ENCODE data around the gene FAM241A.
"Not testable (repeated sequence)": the region's sequence is repeated elsewhere in the genome, so short reads cannot be mapped to it uniquely, and the experiment has no call there.

The FAM241A gene

GRCh38 chr4:112145326-112145789 lies at the start of gene FAM241A:
TSS of gene FAM241A (plus strand) at chr4:112145454. CDS start at chr4:112145581, 127 bp downstream.
- DNase-seq = peak; percentile 15

DNA sequence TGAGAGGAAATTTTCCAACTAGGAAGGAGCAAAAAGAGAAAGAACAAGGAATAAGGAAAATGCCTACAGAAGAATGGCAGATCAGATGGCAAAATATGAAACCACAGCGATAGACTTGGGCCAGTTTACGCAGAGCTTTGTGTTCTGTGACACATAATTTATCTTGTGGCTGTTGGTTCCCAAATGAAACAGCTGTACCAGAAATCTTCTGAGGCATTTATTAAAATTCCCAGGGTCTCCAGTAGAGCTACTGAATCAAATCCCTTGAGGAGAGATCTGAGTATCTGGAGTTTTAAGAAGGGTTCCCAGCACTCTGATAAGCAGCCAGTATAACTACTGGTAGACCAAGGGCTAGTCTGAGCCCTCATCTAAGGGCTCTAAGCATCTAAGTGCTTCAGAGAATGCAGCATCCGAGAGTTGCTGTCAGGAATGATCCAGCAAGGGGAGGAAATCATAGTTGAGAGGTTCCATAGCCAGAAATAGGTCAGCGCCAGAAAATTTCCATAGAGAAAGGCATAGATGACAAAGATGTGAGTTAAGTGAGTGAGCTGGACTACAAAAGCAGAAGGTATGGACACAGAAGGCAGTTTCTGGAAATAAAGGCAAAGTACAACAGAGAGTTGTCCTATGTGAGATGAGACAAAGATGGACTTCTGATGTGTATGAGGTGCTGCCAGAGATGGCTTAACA lies 46.3 kb upstream of the FAM241A start:
- DNase-seq = no peak

DNA sequence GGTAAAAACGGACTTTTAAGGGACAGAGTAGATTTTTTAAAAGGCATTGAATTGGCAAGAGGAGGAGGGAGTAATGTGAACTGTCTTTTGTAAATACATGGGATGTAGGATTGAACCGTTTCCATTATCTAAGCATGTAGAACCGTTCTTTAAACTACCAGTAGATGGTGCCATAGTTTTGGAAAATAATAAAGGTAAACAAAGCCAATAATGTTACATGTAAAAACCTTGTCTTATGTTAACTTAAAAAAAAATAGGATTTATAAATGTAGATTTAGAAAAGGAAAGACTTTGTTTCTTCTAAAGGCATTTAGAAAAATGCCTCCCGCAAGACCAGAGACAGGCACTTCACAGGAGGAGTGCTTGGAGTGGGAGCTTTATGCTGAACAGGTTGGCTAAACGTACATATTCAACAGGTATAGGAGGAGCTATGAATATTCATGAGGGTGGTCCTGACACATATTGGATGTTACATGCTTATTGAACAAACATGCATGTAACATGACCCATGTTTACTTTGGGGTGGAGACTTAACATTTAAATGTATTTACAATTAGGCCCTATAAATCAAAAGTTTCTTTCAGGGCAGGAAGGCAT lies 45.5 kb upstream of the FAM241A start:
- peak; percentile 40 for DNase-seq

DNA sequence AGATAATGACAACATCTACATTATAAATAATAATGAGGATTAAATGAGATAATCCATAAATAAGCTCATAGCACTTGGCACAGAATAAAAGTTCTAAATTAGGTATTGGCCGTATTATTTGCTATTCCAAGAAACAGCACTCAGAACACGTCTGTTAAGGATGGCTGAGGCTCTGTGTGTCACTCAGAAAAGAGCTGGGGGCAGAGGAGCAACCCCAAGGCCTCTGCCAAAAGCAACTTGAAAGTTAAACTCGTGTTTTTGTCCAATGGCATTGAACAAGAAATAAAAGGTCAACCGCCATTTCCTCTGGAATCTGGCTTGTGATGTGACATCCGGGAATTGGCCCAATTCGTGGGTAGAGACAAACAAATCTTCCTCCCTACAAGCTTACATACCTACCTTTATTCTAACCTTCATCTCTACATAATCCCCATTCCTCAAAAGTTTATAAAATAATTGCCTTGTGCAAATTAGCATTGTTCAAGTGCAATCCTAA lies 42.3 kb upstream of the FAM241A start:
- no peak for DNase-seq

GRCh38 chr4:112105201-112105969 lies 39.9 kb upstream of the FAM241A start:
- no peak for DNase-seq

- DNase-seq = no peak
Measured at GRCh38 chr4:112109360-112110058, 35.7 kb upstream of the FAM241A start.

GRCh38 chr4:112110059-112110425 lies 35.2 kb upstream of the FAM241A start:
- no peak for DNase-seq

GRCh38 chr4:112111306-112111705 lies 33.9 kb upstream of the FAM241A start:
- DNase-seq = no peak

DNA sequence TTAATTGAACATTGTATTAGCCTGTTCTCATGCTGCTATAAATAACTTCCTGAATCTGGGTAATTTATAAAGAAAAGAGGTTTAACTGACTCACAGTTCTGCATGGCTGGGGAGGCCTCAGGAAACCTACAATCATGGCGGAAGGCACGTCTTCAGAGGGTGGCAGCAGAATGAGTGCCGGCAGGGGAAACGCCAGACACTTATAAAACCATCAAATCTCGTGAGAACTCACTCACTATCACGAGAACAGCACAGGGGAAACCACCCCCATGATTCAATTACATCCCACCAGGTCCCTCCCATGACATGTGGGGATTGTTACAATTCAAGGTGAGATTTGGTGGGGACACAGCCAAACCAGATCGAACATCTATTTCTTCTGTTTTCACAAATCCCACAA lies 33.2 kb upstream of the FAM241A start:
- DNase-seq = not testable (repeated sequence)

DNA sequence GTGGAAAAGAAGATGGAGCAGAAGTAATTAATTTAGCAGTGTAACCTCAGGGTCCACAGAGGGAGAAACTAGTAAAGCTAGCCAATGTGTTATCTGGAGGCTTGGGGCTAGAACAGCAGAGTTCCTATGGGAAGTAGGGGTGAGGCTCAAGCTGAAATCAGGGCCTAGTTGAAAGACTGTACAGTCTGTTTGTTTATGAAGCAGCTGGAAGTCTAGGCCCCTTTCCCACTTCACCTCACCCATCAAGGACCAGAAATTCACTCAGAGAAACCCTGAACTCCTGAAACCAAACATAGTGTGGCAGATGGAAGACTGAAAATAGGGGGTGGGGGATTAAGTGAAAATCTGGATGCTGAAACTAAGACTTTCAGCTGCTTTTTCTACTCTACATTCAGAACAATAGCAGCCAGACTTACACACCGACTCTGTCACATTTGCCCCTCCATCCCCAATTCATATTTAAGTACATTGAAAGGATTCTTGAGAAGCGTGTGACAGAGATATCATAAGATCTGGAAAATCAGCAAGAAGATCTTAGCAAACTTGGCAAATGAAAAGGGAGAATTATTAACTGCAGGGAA lies 32.6 kb upstream of the FAM241A start:
- DNase-seq = peak; percentile 59

DNA sequence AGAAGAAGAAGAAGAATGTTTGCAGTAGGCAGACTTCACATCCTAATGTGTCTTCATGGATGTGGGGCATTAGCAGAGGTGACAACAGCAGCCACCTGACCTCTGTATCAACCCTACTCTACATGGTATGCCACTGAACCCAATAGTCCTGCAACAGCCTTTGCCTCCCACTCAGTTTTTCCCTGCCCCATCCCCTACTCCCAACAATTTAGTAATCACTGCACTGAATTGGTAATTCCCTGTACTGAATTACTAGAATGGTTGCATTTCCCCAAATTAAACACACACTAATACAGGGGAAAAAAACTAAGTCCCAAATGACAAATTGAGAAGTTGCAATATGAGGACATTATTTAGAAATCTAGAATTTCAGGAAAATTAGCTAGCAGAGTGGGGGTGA lies 31.4 kb upstream of the FAM241A start:
- DNase-seq = no peak

- no peak for DNase-seq
Measured at GRCh38 chr4:112114452-112114851, 30.8 kb upstream of the FAM241A start.

GRCh38 chr4:112118742-112119352 lies 26.4 kb upstream of the FAM241A start:
- DNase-seq = no peak

DNA sequence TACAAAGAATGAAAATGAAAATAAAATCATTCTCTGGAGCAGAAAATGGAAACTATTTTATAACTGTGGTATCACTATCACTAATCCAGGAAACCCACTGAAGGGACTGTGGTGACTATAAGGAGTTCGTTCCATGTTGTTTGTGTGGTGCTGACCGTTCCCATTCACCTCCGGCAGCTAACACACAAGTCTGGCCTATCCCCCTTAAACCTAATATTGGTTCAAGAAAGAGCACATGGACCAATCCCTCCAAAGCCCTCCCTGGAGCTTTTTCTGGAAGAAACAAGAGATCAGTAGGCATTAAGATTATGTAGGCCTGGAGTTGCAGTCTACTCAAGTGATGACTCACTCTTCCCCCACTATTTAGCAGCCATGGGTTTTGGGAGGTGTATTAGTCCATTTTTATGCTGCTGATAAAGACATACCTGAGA lies 25.9 kb upstream of the FAM241A start:
- DNase-seq = no peak

- DNase-seq = no peak
Measured at GRCh38 chr4:112120021-112120420, 25.2 kb upstream of the FAM241A start.

GRCh38 chr4:112125416-112125815 lies 19.8 kb upstream of the FAM241A start:
- DNase-seq = no peak

GRCh38 chr4:112127048-112127637 lies 18.1 kb upstream of the FAM241A start:
- no peak for DNase-seq

- no peak for DNase-seq
Measured at GRCh38 chr4:112127803-112128202, 17.5 kb upstream of the FAM241A start.

GRCh38 chr4:112128452-112128851 lies 16.8 kb upstream of the FAM241A start:
- no peak for DNase-seq

DNA sequence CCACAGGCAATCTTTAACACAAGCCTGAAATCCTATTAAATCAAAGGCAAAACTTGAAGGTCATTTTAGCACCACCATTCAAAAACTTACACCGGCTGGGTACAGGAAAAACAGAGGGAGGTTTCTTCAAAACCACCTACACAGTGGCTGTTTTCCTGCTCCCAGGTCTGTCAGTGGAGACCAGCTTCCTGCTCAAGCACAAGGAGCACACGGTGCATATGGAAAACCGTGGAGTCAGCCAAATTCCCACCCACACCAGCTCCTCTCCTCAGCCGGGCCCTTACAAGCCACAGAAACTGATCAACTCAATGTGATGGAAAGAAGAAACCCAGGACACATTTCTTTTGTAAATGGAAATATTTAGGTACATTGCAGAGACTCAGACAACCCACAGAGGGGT lies 14.3 kb upstream of the FAM241A start:
- peak; percentile 39 for DNase-seq

DNA sequence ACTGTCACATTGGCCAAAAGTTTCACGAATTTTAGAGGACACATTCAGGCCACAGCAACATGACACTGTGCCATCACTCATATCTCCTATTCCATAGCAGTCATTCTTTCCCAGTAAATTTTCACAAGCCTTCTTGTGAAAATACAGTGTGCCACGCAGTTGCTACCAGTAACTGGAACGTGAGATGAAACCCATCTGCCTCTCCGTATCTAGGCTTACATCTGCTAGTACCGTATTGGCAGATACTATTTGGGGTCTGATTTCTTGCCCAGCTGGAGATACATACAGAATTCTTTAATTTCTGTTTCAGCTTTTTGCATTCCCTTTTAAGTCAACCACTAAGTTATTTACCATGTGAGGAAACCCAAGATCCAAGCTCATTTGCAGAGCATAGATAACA lies 8.7 kb upstream of the FAM241A start:
- DNase-seq = no peak

GRCh38 chr4:112138538-112138937 lies 6.7 kb upstream of the FAM241A start:
- no peak for DNase-seq

All from DMS 273 treated with DMSO at 0.1 percent for 48 hours (cell line).